Measurements from ENCODE around the gene DLX3.

The DLX3 gene

GRCh38 chr17:49944273-49944870 lies 50.7 kb downstream of the DLX3 start:
- Mint-ChIP-seq H3K9me3 (no peaks in the 10 kb centered on the region), H3K4me3 (no peak overlapping the region), H3K27ac (no peak overlapping the region), H3K27me3 (peaks cover 63% of the 10 kb centered on the region), H3K4me1 (no peaks in the 10 kb centered on the region)
- DNase-seq (no peak), ATAC-seq (no peak)

GRCh38 chr17:49942947-49943346 lies 52.1 kb downstream of the DLX3 start:
- Mint-ChIP-seq H3K9me3 (no peaks in the 10 kb centered on the region), H3K27ac (no peak overlapping the region), H3K4me1 (no peaks in the 10 kb centered on the region), H3K27me3 (peaks cover 72% of the 10 kb centered on the region), H3K4me3 (no peak overlapping the region)
- DNase-seq, result no peak
- ATAC-seq, result no peak

- Mint-ChIP-seq H3K27me3 (peaks cover 69% of the 10 kb centered on the region), H3K4me1 (no peaks in the 10 kb centered on the region), H3K9me3 (no peaks in the 10 kb centered on the region), H3K27ac (no peak overlapping the region), H3K4me3 (no peak overlapping the region)
- ATAC-seq, result peak; percentile 37
- DNase-seq, result no peak
Observed at GRCh38 chr17:49941427-49941826, 53.6 kb downstream of the DLX3 start.

Data from stimulated activated naive CD8-positive, alpha-beta T cell treated with anti-CD3 and anti-CD28 coated beads, Interleukin-15, amount 100 ng/mL, for 72 hours (primary cell).